ENCODE measurements around the gene HINT3. TPM values are rescaled to one million over a fixed set of nuclear protein-coding genes. Genes with fewer than 3 reads are reported as not detected.

HINT3 gene
- total and polyA plus RNA-seq, 2 of the 13 experiments (the other 11 are each of a cell fraction or from before 2014, with no cell fraction given) = 3.1 to 22.8 TPM

GRCh38 chr6:125918681-125919566 lies 37.6 kb upstream of the HINT3 start (continued):
- TF ChIP-seq ZNF574 (CRISPR knock-in tag; IDR thresholded peaks at IDR 0.05) (0 out of 2 replicates have a peak, but pooled peaks have one; percentile 19), FOXK2 (IDR thresholded peaks at IDR 0.05) (0 out of 2 replicates have a peak, but pooled peaks have one; percentile 9), NCOA1 (CRISPR knock-in tag; IDR thresholded peaks at IDR 0.05) (no peak), ISX (CRISPR knock-in tag; conservative IDR thresholded peaks at IDR 0.05) (no peak), GMEB2 (CRISPR knock-in tag; IDR thresholded peaks at IDR 0.05; ENCODE audit: low read depth) (no peak), ZNF468 (CRISPR knock-in tag; IDR thresholded peaks at IDR 0.05) (no peak), ZNF609 (CRISPR knock-in tag; IDR thresholded peaks at IDR 0.05; ENCODE audit: borderline replicate concordance) (peak; percentile 36; the same call in 1 of the 2 replicates), SMAD3 (CRISPR knock-in tag; IDR thresholded peaks at IDR 0.05) (0 out of 2 replicates have a peak, but pooled peaks have one; percentile 58), RORA (CRISPR knock-in tag; IDR thresholded peaks at IDR 0.05) (no peak), ZNF629 (CRISPR knock-in tag; conservative IDR thresholded peaks at IDR 0.05) (no peak), PHF5A (CRISPR knock-in tag; IDR thresholded peaks at IDR 0.05; ENCODE audit: low read depth, unreplicated experiment) (peak; percentile 67), NCOR1 (IDR thresholded peaks at IDR 0.05; ENCODE audit: borderline replicate concordance, low read length) (peak; percentile 83; the same call in 1 of the 2 replicates)
- TF ChIP-seq, protein P1, sequence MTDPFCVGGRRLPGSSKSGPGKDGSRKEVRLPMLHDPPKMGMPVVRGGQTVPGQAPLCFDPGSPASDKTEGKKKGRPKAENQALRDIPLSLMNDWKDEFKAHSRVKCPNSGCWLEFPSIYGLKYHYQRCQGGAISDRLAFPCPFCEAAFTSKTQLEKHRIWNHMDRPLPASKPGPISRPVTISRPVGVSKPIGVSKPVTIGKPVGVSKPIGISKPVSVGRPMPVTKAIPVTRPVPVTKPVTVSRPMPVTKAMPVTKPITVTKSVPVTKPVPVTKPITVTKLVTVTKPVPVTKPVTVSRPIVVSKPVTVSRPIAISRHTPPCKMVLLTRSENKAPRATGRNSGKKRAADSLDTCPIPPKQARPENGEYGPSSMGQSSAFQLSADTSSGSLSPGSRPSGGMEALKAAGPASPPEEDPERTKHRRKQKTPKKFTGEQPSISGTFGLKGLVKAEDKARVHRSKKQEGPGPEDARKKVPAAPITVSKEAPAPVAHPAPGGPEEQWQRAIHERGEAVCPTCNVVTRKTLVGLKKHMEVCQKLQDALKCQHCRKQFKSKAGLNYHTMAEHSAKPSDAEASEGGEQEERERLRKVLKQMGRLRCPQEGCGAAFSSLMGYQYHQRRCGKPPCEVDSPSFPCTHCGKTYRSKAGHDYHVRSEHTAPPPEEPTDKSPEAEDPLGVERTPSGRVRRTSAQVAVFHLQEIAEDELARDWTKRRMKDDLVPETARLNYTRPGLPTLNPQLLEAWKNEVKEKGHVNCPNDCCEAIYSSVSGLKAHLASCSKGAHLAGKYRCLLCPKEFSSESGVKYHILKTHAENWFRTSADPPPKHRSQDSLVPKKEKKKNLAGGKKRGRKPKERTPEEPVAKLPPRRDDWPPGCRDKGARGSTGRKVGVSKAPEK (CRISPR knock-in tag; IDR thresholded peaks at IDR 0.05; ENCODE audit: borderline replicate concordance) = no peak
- TF ChIP-seq, protein P2, sequence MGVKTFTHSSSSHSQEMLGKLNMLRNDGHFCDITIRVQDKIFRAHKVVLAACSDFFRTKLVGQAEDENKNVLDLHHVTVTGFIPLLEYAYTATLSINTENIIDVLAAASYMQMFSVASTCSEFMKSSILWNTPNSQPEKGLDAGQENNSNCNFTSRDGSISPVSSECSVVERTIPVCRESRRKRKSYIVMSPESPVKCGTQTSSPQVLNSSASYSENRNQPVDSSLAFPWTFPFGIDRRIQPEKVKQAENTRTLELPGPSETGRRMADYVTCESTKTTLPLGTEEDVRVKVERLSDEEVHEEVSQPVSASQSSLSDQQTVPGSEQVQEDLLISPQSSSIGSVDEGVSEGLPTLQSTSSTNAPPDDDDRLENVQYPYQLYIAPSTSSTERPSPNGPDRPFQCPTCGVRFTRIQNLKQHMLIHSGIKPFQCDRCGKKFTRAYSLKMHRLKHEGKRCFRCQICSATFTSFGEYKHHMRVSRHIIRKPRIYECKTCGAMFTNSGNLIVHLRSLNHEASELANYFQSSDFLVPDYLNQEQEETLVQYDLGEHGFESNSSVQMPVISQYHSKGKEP (CRISPR knock-in tag; IDR thresholded peaks at IDR 0.05) = no peak
